OCI-LY3 (cell line): ENCODE data around the gene NBPF1.
"Not testable (repeated sequence)": the region's sequence is repeated elsewhere in the genome, so short reads cannot be mapped to it uniquely, and the experiment has no call there.

ENCODE experiments used
- H2AFZ ChIP-seq: fragments of 200-600, 300-600 bp; shearing (Covaris generic); 2 replicates; pipeline ENCODE4 v1.6.0; 2014; ENCODE audit warnings: antibody characterized with exemption, low read depth, low read length
- H3K27ac ChIP-seq: fragments of 200-600, 300-600 bp; sonication (generic); 2 replicates; pipeline ENCODE4 v1.5.1; 2014; ENCODE audit warnings: mild to moderate bottlenecking, low read length, moderate library complexity, mixed read lengths
- H3K27me3 ChIP-seq: fragments of 200-600, 300-600 bp; sonication (generic); 2 replicates; pipeline ENCODE4 v1.6.1; 2014; ENCODE audit warnings: low read depth, low read length, mixed read lengths
- H3K36me3 ChIP-seq: fragments of 200-600, 300-600 bp; sonication (generic); replicated peaks from 2 replicates; pipeline ENCODE3; 2014; ENCODE audit warnings: low read depth, low read length, mixed read lengths
- H3K4me1 ChIP-seq: fragments of 300-600, 200-600 bp; sonication (generic); 2 replicates; pipeline ENCODE4 v1.6.1; 2014; ENCODE audit warnings: low read length, mixed read lengths
- H3K4me2 ChIP-seq: fragments of 200-600, 300-600 bp; sonication (generic); 2 replicates; pipeline ENCODE4 v1.6.1; 2014; ENCODE audit warnings: low read length, mixed read lengths
- H3K4me3 ChIP-seq: fragments of 300-600, 200-600 bp; sonication (generic); 2 replicates; pipeline ENCODE4 v1.5.1; 2014; ENCODE audit warnings: antibody characterized with exemption, mild to moderate bottlenecking, low read length, moderate library complexity
- H3K79me2 ChIP-seq: fragments of 300-600, 200-600 bp; shearing (Covaris generic); 2 replicates; pipeline ENCODE4 v1.6.1; 2014; ENCODE audit warnings: mild to moderate bottlenecking, low read length, mixed read lengths
- H3K9ac ChIP-seq: fragments of 300-600, 200-600 bp; shearing (Covaris generic); 2 replicates; pipeline ENCODE4 v1.6.0; 2014; ENCODE audit warnings: mild to moderate bottlenecking, low read length, moderate library complexity
- H3K9me3 ChIP-seq: fragments of 200-600, 300-600 bp; shearing (Covaris generic); 2 replicates; pipeline ENCODE4 v1.6.1; 2014; ENCODE audit warnings: low read length, mixed read lengths; ENCODE audit not compliant: insufficient read depth
- H4K20me1 ChIP-seq: fragments of 200-600, 300-600 bp; sonication (generic); 2 replicates; pipeline ENCODE4 v1.6.1; 2016; ENCODE audit warnings: low read length, mixed read lengths; ENCODE audit not compliant: insufficient read depth
- EZH2phosphoT487 ChIP-seq: fragments of 200-600 bp; shearing (Covaris generic); IDR thresholded peaks from 2 replicates; pipeline ENCODE4 v1.6.1; 2018; ENCODE audit warnings: antibody characterized with exemption, mixed run types, low read depth
- TF ChIP-seq, protein P1 (sequence below): fragments of 200-600, 300-600 bp; sonication (generic); IDR thresholded peaks from 2 replicates; pipeline ENCODE4 v1.5.1; 2014; ENCODE audit warnings: antibody characterized with exemption, low read length, low read depth

Gene NBPF1

DNA sequence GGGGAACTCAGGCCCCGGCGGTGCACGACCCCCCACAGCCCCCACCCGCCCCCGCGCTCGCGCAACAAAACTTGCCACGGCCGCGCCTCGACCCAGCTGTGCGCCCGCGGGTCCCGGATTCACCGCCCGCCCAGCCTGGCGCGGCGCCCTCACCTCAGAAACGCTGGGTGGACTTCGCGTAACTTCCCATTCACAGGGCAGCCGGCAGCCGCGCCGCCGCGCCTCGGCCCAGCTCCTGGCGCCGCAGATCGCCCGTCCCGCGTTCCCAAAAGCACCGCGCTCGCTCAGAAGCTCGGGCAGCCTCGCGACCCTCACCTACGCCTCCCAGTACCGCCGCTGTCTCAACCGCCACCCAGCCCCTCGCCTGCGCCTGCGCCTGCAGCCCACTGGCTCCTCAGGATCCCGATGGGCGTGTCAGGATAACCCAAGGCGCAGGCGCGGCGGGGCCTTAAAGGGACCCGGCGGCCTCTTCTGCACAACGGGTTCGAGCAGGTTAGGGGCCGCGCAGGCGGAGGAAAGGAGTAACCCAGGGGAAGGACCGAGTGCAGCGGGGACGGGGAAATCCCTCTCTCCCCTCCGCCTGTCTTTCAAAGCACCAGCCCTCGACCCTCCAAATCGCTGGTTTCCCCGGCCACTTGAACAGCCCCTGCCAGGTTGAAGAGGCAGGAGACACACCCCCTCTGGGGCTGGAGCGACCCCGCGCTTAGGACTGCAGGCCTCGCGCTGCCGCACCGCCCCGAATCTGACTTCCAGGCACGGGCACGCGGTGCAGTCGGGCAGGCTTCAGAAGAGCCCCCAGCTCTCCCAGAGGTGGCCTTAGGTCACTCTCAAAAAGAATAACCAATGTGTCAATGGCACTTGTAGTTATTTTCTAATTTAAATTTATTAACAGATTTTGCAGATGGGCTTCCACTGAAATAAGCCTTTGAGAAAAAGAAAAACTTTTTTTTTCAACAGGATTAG is at the start of gene NBPF1:
Gene NBPF1, minus strand, starts transcription at position 380 of the 963 bp plus-strand sequence.
- Histone ChIP-seq H3K4me2 (peak within 1 kb of the TSS; percentile 75), H3K27me3 (peaks cover 16% of the 10 kb centered on the region), H3K79me2 (no peaks in the 10 kb centered on the region), H4K20me1 (no peaks in the 10 kb centered on the region), H3K4me3 (peak within 1 kb of the TSS; percentile 76), H3K4me1 (peaks cover 14% of the 10 kb centered on the region), H3K9me3 (no peaks in the 10 kb centered on the region), H3K9ac (peak within 1 kb of the TSS; percentile 59), H3K27ac (no peak within 1 kb of the TSS), H2AFZ (peak within 1 kb of the TSS; percentile 71), H3K36me3 (peaks cover 2% of the 10 kb centered on the region)
- TF ChIP-seq EZH2phosphoT487 = no peak
- TF ChIP-seq, protein P1, sequence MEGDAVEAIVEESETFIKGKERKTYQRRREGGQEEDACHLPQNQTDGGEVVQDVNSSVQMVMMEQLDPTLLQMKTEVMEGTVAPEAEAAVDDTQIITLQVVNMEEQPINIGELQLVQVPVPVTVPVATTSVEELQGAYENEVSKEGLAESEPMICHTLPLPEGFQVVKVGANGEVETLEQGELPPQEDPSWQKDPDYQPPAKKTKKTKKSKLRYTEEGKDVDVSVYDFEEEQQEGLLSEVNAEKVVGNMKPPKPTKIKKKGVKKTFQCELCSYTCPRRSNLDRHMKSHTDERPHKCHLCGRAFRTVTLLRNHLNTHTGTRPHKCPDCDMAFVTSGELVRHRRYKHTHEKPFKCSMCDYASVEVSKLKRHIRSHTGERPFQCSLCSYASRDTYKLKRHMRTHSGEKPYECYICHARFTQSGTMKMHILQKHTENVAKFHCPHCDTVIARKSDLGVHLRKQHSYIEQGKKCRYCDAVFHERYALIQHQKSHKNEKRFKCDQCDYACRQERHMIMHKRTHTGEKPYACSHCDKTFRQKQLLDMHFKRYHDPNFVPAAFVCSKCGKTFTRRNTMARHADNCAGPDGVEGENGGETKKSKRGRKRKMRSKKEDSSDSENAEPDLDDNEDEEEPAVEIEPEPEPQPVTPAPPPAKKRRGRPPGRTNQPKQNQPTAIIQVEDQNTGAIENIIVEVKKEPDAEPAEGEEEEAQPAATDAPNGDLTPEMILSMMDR = no peak

DNA sequence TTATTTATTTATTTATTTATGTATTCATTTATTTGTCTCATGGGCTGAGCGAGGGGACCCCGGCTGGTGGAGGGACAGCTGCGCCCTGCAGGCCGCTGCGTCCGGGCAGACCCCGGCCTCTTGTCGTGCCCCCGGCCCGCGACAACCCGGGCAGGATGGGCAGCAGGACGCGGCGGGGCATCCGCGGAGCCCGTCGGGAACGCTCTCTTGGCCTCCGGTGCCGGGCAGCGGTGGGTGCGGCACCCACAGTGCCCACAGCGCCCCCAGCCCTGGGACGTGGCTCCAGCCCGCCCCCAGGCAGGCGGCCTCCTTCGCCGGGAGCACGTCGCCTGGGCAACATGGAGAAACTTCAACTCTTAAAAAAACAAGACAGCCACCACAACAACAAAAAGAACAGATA is 44.9 kb upstream of the NBPF1 start:
- not testable (repeated sequence) for H3K4me3 ChIP-seq, H3K27me3 ChIP-seq, H3K36me3 ChIP-seq, H3K27ac ChIP-seq, H3K79me2 ChIP-seq, H3K9ac ChIP-seq, H3K4me1 ChIP-seq, H3K4me2 ChIP-seq, H2AFZ ChIP-seq, H4K20me1 ChIP-seq, H3K9me3 ChIP-seq

DNA sequence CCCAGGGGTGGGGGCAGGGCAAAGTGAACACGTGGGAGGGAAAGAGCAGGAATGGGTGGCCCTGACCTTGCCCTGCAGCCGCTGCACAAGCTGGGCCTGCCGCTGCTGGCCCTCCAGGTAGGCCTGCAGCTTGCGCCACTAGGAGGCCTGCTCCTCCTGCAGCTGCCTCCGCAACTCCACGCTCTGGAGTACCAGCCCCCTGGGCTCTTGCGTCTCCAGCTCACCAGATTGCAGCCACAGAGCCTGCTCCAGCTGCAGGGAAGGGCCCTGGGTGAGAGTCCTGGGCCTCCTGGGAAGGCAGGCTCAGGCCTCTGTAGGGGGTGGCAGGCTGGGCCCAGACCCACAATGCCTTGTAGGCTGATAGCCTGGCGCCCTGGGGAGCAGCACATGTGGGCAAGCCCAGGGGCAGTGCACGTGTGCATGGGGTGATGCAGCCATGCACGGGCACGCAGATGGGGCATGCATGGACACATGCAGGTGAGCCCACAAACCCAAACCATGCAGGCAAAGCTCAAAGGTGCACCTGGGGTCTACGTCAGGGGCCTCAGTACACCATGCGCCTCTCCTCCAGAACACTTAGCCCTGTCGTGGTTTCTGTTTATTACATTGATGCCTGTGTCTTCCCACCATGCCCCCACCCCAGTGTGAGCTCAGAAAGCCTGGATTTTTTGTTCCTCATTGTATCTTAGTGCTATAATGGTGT is 43.8 kb upstream of the NBPF1 start:
- H3K79me2 ChIP-seq, H3K9me3 ChIP-seq, H3K27me3 ChIP-seq, H3K36me3 ChIP-seq, H4K20me1 ChIP-seq, H3K9ac ChIP-seq, H2AFZ ChIP-seq, H3K4me1 ChIP-seq, H3K27ac ChIP-seq: not testable (repeated sequence)
- H3K4me2 ChIP-seq = peak overlapping the region; percentile 44; the same call in 1 of the 2 replicates
- peak overlapping the region; percentile 53; the same call in 1 of the 2 replicates for H3K4me3 ChIP-seq

DNA sequence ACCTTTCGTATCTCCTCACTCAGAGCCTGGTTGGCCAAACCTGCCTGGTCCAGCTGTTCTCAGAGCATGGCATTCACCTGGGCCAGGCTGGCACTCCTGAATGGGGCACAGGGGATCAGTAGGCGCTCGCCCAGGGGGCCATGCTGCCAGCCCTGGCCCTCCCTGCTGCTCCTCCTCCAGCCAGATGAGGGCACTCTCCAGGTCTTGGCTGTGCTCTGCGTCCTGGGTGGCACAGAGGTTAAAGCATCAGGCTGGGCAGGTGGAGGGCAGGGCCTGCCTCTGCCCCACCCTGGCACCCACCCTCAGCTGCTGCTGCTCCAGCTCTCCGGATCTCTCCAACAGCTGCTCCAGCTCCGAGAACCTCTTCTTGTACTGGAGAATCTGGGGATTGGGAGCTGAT is 43.2 kb upstream of the NBPF1 start:
- H3K27me3 ChIP-seq, H3K36me3 ChIP-seq, H3K4me3 ChIP-seq, H3K4me2 ChIP-seq, H3K79me2 ChIP-seq, H3K9ac ChIP-seq, H4K20me1 ChIP-seq, H3K4me1 ChIP-seq, H3K9me3 ChIP-seq, H2AFZ ChIP-seq, H3K27ac ChIP-seq: not testable (repeated sequence)

DNA sequence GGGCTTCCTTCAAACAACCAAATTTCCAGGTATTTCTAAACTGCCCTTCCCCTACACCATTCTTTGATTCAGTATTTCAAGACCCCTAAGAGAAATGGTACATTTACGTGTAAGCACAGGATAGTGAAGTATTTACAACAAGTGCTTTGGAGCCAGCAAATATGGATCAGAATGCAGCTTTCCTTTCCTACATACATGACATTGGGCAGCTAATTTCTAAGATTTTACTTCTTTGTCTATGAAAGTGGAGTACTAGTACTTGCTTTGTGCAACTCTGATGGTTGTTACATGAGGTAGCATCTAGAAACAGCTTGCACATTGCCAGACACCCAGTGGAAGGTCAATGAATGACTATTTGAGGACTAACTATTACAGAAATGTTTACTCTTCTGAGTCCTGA is 38.2 kb upstream of the NBPF1 start:
- not testable (repeated sequence) for H3K9me3 ChIP-seq, H2AFZ ChIP-seq, H3K4me2 ChIP-seq, H3K4me1 ChIP-seq, H3K36me3 ChIP-seq, H3K4me3 ChIP-seq, H3K9ac ChIP-seq, H3K27ac ChIP-seq, H3K79me2 ChIP-seq, H4K20me1 ChIP-seq, H3K27me3 ChIP-seq

DNA sequence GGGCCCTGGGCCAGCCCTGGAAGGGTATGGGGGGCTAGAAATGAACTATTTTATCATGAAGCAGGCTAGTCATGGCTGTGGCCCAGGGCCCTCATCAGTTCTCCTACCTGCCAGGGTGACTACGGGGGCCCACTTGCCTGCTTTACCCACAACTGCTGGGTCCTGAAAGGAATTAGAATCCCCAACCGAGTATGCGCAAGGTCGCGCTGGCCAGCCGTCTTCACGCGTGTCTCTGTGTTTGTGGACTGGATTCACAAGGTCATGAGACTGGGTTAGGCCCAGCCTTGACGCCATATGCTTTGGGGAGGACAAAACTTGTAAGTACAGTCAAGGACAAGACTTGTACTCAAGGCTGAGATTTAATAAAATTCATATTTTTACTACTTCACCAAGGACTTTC is 36.6 kb upstream of the NBPF1 start:
- H4K20me1 ChIP-seq, H3K4me3 ChIP-seq, H3K4me2 ChIP-seq, H3K27me3 ChIP-seq, H3K27ac ChIP-seq, H3K4me1 ChIP-seq, H3K9ac ChIP-seq, H3K79me2 ChIP-seq, H3K9me3 ChIP-seq, H2AFZ ChIP-seq, H3K36me3 ChIP-seq: not testable (repeated sequence)

DNA sequence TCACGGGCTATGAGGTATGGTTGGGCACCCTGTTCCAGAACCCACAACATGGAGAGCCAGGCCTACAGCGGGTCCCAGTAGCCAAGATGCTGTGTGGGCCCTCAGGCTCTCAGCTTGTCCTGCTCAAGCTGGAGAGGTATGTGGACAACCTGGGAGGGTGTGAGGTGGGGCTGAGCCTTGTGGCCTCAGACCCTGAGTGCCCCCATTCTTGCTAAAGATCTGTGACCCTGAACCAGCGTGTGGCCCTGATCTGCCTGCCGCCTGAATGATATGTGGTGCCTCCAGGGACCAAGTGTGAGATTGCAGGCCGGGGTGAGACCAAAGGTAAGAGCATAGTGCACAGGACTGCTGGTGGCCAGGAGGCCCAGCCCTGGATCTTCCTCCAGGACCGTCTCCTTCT is 36.0 kb upstream of the NBPF1 start:
- H3K27me3 ChIP-seq, H4K20me1 ChIP-seq, H3K9me3 ChIP-seq, H3K4me1 ChIP-seq, H3K4me2 ChIP-seq, H2AFZ ChIP-seq, H3K9ac ChIP-seq, H3K79me2 ChIP-seq, H3K4me3 ChIP-seq, H3K27ac ChIP-seq, H3K36me3 ChIP-seq: not testable (repeated sequence)

DNA sequence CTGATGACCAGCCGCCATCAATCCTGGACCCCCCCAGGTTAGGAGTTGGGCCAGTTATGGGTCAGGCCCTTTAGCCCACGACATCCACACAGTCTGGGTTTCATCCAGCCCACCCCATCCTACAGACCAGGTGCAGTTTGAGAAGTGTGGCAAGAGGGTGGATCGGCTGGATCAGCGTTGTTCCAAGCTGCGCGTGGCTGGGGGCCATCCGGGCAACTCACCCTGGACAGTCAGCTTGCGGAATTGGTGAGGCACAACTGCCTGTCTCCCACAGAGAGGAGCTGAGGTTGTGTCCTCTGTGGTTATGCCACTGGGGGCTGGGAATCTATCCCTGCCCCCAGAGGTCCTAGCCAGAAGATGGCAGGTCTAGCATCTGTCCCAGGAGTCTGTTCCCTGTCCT is 35.4 kb upstream of the NBPF1 start:
- not testable (repeated sequence) for H3K27ac ChIP-seq, H3K4me1 ChIP-seq, H3K9me3 ChIP-seq, H4K20me1 ChIP-seq, H3K36me3 ChIP-seq, H2AFZ ChIP-seq, H3K4me3 ChIP-seq, H3K4me2 ChIP-seq, H3K27me3 ChIP-seq, H3K9ac ChIP-seq, H3K79me2 ChIP-seq
